PFSK-1 (cell line): Measurements from ENCODE around the gene DNAH17.

Experiments used
- POLR2AphosphoS5 ChIP-seq: IDR thresholded peaks from 2 replicates; pipeline ENCODE4 v1.6.1; 2012; ENCODE audit warnings: low read depth, mild to moderate bottlenecking, control low read depth, low read length, moderate library complexity
- REST ChIP-seq, 2 experiments: IDR thresholded peaks; 2 replicates each; pipeline versions ENCODE4 v1.6.1 to v1.8.0; 2011 to 2012; ENCODE audit warnings: low read depth in 2 of 2, low read length in 2 of 2, control low read depth in 1 of 2, inconsistent platforms in 1 of 2, mild to moderate bottlenecking in 1 of 2, moderate library complexity in 1 of 2; ENCODE audit not compliant: insufficient read depth in 1 of 2
- SIN3A ChIP-seq: IDR thresholded peaks from 2 replicates; pipeline ENCODE4 v1.6.1; 2012; ENCODE audit warnings: mild to moderate bottlenecking, low read length, moderate library complexity, borderline replicate concordance; ENCODE audit not compliant: insufficient read depth
- TAF1 ChIP-seq: IDR thresholded peaks from 2 replicates; pipeline ENCODE4 v1.6.1; 2012; ENCODE audit warnings: low read length, control low read depth, borderline replicate concordance; ENCODE audit not compliant: insufficient read depth

GRCh38 chr17:78460951-78461798 lies 116.0 kb downstream of the DNAH17 start:
- TF ChIP-seq POLR2AphosphoS5 (no peak), TAF1 (no peak), REST (IDR thresholded peaks at IDR 0.05; ENCODE audit: insufficient read depth in 1 of 2, low read depth in 2 of 2, low read length in 2 of 2) (no peak), SIN3A (no peak)
